Activated CD4-positive, CD25-positive, alpha-beta regulatory T cell (primary cell): ENCODE measurements around the gene UGT1A10.
"Not testable (repeated sequence)": the region's sequence is repeated elsewhere in the genome, so short reads cannot be mapped to it uniquely, and the experiment has no call there.

ENCODE experiments used
- DNase-seq, 4 experiments: peaks; one replicate each; lab custom pipeline; 2025; lab: John Stamatoyannopoulos, UW

UGT1A10 gene

DNA sequence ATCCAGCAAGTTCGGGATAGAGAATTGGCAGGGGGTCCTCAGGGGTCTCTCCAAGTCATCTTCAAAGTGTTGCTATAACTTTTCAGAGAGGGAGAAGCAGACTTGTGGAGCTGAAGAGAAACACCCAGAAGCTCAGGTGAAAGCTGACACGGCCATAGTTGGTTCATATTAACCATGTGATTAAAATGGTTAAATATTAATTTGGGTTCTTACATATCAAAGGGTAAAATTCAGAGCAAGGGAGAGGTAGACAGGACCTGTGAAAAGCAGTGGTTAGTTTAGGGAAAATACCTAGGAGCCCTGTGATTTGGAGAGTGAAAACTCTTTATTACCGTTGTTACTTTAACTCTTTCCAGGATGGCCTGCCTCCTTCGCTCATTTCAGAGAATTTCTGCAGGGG lies 56.4 kb downstream of the UGT1A10 start, which contains the start of gene UGT1A6:
Gene UGT1A6 (plus strand): TSS at position 243 of the 400 bp plus-strand sequence. CDS start 115 bp downstream, at position 358.
- DNase-seq: no peak

DNA sequence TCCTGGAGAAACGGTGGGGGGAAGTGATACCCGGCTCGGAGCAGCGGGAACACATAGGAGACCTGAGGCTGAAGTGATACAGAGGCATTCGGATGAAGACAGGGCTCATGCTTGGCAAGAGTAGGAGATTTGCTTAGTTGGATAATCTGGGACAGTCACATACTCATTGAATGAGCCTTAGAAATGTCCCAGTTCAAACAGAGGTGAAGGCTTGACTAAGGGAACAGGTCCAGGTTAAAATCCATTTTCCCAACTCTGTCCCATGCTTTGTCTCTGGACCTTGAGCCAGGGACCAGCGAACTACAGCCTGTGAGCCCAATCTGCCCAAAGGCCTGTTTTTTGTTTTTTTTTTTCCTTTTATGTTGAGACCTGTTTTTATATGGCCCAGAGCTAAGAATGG lies 57.7 kb downstream of the UGT1A10 start:
- DNase-seq: no peak

DNA sequence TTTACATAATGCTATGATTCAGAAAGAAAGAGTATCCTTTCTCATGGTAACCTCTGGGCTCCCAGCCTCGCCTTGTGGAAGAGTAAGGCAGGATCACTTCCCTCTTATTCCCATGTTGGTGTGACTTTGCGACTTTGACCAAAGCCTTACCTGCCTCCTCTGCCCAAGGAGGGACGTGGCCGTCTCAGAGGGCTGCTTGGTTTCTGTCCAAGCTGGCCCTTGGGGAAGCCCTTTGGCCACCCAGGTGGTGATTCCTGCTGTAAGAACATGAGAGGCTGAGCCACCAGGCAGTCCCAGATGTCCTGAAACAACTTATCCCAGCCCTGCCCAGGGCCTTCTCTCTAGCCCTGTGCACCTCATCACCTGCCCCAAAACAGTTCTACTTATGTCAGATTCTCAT lies 62.5 kb downstream of the UGT1A10 start:
- DNase-seq: no peak

DNA sequence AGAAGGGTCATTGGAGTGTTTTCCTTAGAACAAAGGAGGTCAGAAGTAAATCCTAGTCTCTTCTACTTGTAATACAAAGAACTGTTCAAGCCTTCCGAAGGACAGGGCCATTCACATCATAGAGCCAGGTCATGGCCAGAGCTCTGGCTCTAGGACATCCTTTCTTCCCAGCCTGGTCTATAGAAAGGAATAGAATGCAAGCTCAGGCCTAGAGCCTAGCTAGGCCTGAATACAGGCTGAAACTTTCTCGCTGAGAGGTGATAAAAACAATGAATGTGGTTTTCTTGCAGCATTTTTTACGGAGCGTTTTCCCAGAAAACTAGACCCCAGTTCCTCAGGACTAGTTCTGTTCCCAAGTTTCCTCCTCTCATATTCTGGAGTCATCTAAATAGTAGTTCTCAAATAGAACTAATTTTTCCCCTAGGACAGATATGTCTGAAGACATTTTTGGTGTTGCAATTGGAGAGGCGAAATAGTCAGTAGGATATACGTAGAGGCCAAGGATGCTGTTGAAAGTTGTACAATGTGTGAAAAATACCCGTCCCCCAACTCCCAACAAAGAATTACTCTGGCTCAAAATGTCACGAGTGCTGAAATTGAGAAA lies 63.3 kb downstream of the UGT1A10 start:
- no peak for DNase-seq

DNA sequence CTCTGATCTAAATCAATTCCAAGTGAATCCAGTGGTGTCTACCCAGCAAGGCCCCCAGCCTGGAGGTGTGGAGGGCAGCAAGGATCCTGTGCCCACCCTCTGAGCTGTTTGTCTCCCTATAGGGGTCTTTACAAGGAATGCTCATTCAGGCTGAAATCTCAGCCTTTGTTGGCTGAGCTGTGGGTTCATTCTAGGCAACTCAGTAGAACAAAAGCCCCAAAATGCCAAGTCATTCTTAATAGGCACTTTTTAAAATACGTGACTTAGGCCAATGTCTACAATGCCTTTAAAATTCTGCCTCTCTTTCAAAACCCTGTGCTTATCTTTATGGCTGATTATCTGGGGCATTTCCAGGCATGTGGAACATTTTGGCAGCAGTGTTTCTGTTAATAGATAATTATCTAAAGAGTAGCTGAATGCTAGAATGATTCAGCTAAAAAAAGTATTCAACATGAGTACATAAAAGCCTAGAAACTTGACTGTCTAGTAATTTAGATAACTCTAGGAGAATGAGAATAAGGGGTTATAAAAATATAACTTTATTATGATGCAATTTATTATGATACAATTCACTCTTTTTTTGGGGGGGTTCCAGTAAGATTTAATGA lies 63.9 kb downstream of the UGT1A10 start:
- no peak for DNase-seq

DNA sequence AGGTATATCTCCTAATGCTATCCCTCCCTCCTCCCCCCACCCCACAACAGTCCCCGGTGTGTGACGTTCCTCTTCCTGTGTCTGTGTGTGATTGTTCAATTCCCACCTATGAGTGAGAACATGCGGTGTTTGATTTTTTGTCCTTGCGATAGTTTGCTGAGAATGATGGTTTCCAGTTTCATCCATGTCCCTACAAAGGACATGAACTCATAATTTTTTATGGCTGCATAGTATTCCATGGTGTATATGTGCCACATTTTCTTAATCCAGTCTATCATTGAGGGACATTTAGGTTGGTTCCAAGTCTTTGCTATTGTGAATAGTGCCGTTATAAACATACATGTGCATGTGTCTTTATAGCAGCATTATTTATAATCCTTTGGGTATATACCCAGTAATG lies 64.6 kb downstream of the UGT1A10 start:
- not testable (repeated sequence) for DNase-seq

DNA sequence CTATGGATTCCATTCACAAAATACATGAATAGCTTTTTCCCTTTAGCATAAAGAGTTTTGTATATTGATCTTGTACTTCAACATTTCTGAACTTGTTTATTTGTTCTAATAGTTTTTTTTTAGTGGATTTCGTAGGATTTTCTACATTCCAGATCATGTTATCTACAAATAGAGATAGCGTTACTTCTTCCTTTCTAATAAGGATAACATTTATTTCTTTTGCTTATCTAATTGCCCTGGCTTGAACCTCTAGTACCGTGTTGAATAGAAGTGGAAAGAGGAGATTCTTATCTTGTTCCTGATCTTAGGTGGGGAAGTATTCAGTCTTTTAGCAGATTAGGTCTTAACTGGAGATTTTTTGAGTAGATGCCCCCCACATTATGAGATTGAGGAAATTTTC lies 66.0 kb downstream of the UGT1A10 start:
- DNase-seq: no peak

DNA sequence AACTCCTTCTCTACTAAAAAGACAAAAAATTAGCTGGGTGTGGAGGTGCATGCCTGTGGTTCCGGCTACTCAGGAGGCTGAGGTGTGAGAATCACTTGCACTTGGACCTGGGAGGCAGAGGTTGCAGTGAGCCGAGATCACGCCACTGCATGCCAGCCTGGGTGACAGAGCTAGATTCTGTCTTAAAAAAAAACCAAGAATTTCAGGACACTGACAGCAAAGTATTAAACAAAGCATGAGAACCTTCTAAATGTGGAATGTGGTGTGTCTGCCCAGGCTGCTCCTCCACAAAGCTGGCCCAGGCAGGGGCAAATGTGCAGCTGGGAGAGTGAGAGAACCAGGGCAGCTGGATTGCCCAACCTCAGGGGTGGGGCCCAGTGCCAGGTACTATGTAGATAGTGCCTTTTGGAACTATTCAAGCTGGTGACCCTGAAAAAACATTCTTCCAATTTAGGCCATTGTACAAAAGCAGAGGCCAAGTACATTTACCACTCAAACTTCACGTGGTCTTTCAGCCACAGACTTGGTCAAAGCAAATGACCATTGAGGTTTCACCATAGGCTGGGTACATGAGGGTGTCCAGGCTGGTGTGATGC lies 69.8 kb downstream of the UGT1A10 start:
- no peak for DNase-seq

DNA sequence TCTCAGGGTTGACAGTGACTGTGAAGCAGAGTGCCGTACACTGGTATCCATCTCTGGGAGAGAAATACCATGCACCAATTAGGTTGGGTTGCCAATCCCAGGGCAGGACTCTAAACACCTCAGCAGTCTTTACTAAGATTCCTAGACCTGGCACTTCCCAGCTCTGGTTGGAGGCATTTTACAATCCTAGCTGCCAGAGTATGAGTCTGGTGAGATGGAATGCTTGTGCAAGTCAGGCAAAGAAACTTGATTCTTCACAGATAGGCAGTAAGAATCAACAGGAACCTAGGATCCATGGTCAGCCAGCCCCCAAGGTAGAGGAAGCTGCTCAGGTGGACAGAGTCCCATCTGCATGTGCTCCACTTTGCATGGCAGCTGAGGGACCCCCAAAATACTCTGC lies 70.5 kb downstream of the UGT1A10 start:
- DNase-seq: no peak

DNA sequence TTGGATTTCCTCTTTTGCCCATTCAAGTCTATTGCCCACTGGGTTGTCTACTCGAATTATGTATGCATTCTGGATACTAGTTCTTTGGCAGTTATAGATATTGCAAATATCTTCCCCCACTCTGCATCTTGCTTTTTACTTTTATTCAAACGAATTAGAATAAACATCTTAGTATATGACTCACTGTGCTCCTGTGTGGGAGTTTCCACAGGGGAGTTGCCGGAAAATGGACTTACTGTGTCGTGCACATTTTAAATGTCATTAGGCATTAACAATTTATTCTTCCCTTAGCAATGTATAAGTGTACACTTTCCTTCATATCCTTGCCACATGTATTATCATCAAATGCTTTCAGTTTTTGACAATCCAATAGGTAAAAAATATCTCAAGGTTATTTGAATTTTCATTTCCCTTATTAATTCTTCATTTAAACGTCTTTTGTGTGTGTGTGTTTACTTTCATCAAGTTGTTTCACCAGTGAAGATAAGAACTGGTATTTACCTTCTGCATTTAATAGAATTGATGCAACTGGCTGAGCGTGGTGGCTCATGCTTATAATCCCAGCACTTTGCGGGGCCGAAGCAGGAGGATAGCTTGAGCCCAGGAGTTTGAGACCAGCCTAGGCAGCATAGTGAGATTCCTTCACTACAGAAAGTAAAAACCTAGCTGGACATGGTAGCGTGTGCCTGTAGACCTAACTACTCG lies 71.8 kb downstream of the UGT1A10 start:
- no peak for DNase-seq

DNA sequence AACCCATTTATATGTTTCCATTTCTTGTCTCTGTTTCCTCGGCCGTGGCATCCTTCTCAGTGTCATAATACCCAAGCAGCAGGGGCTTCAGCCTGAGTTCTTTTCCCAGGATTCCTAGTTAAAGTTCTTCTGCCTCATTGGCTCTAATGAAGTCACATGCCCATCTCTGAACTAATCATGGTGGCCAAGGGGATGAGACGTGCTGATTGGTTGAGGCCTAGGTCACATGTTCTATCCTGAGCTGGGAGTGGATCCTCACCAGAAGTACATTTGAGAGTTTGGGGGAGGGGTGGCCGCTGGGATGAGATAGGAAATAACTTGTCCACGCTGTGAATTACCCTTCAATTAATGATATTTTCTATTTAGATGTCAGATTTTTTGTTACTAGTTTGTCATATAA lies 72.7 kb downstream of the UGT1A10 start:
- DNase-seq: no peak

DNA sequence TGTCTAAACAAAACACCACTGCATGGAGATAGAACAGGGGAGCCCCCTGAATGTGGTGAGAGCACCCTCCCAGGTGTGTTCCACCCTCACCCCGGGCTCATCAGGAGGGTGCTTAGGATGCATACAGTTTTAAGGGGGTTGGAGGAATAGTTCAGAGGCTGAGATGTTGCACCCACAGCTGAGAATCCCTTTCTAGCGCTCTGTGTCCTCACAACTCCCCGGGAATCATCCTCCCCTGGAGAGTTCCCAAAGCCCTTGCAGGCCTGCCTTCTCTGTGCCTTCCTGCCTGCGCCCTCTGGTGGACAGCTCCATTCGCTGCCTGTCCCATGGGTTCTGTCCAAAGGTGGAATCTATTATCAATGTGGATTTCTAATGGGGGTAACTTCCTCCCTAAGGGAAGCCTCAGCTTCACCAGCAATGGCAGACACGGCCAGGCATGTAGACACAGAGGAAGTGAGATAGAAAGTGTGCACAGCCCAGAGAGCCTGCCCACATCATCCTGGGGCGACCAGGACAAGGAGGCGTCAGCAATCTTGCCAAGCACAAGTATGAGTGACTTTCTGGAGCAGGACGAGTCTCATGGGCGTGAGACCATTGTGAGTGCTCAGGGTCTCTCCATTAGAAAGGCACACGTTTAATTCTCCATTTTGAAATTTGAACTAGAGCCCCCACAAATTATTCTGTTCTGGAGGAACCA lies 75.2 kb downstream of the UGT1A10 start:
- peak; percentile 24 to 56 (median 28) for DNase-seq

DNA sequence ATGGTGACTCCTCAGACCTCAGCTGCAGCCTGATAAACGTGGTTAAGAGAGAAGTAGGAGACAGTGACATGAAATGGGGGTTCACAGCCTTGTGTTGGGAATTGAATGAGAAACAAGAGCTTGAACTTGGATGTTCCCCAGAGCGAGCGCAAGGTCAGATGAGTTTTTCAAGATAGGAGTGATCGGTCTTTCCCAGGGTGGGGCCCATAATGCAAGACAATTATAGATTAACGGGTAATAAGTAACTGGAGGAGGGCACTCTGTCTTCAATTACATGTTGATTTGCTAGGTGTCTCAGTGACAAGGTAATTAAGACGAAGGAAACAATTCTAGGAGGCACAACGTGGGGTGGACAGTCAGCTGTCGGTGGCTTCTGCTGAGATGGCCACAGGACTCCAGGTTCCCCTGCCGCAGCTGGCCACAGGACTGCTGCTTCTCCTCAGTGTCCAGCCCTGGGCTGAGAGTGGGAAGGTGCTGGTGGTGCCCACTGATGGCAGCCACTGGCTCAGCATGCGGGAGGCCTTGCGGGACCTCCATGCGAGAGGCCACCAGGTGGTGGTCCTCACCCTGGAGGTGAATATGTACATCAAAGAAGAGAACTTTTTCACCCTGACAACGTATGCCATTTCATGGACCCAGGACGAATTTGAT lies 76.5 kb downstream of the UGT1A10 start, which contains the start of gene UGT1A5:
Gene UGT1A5 (plus strand): TSS at position 297 of the 651 bp plus-strand sequence. CDS start 85 bp downstream, at position 382.
- no peak for DNase-seq

DNA sequence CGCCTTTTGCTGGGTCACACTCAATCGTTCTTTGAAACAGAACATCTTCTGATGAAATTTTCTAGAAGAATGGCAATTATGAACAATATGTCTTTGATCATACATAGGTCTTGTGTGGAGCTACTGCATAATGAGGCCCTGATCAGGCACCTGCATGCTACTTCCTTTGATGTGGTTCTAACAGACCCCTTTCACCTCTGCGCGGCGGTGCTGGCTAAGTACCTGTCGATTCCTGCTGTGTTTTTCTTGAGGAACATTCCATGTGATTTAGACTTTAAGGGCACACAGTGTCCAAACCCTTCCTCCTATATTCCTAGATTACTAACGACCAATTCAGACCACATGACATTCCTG lies 77.0 kb downstream of the UGT1A10 start:
- DNase-seq: no peak

DNA sequence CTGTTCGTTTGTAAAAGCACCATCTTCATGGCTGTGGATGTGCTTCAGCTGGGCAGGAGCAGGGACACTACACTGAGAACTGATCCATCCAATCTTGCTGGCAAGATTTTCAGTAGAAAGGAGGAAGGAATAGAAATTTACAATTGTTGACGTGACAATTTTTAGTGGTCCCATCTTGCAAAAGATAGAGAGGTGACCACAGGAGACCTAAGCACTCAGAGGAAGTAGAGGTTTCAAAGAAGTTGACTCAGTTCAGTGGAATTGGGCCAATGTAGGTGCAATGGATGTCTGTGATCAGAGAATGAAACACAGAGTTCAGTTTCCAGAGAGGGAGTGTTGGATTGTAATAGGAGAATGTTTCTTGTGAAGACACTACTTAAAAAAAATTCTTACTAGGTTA lies 77.9 kb downstream of the UGT1A10 start:
- DNase-seq: no peak

DNA sequence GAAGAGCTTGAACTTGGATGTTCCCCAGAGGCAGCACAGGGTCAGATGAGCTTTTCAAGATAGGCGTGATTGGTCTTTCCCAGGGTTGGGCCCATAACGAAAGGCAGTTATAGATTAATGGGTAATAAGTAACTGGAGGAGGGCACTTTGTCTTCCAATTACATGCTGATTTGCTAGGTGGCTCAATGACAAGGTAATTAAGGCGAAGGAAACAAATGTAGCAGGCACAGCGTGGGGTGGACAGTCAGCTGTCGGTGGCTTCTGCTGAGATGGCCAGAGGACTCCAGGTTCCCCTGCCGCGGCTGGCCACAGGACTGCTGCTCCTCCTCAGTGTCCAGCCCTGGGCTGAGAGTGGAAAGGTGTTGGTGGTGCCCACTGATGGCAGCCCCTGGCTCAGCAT lies 82.3 kb downstream of the UGT1A10 start, which contains the start of gene UGT1A4:
Gene UGT1A4 (plus strand): TSS at position 185 of the 400 bp plus-strand sequence. CDS start 85 bp downstream, at position 270.
- DNase-seq: no peak

DNA sequence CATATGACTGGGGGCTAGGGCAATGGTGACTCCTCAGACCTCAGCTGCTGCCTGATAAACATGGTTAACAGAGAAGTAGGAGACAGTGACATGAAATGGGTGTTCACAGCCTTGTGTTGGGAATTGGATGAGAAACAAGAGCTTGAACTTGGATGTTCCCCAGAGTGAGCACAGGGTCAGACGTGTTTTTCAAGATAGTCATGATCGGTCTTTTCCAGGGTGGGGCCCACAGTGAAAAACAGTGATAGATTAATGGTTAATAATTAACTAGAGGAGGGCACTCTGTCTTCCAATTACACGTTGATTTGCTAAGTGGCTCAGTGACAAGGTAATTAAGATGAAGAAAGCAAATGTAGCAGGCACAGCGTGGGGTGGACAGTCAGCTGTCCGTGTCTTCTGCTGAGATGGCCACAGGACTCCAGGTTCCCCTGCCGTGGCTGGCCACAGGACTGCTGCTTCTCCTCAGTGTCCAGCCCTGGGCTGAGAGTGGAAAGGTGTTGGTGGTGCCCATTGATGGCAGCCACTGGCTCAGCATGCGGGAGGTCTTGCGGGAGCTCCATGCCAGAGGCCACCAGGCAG lies 92.6 kb downstream of the UGT1A10 start, which contains the start of gene UGT1A3:
Gene UGT1A3 (plus strand): TSS at position 320 of the 579 bp plus-strand sequence. CDS start 85 bp downstream, at position 405.
- no peak for DNase-seq

DNA sequence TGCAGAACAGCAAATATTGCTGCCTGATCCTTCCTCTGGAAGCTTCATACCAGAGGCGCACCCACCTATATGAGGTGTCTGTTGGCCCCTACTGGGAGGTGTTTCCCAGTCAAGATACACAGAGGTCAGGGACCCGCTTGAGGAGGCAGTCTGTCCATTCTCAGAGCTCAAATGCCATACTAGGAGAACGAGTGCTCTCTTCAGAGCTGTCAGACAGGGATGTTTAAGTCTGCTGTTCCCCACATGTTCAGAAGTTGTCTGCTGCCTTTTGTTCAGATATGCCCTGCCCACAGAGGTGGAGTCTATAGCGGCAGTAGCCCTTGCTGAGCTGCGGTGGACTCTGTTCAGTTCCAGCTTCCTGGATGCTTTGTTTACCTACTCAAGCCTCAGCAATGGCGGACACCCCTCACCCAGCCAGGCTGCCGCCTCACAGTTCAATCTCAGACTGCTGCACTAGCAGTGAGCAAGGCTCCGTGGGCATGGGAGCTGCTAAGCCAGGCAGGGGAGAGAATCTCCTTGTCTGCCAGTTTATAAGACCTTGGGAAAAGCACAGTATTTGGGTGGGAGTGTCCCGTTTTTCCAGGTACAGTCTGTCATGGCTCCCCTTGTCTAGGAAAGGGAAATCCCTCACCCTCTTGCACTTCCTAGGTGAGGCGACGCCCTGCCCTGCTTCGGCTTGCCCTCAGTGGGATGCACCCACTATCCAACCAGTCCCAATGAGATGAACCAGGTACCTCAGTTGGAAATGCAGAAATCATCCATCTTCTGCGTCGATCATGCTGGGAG lies 100.8 kb downstream of the UGT1A10 start:
- DNase-seq: not testable (repeated sequence)

DNA sequence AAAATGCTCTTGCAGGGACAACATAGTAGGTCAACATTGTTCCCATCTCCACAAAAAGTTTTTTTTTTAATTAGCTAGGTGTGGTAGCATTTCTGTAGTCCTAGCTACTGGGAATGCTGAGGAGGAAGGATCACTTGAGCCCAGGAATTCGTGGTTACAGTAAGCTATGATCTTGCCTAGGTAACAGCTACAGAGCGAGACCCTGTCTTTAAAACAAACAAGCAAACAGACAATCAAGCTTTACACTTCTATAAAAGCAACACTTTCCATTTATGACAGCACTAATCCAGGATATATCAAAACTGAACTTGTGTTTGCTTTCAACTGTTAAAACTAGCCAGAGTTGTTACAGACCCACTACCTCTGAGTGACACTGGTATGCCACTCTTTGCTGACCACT lies 104.6 kb downstream of the UGT1A10 start:
- DNase-seq: no peak
